HCT116 (cell line): Measurements from ENCODE around the gene ARMC12. TPM values are rescaled to one million over a fixed set of nuclear protein-coding genes. Genes with fewer than 3 reads are reported as not detected.

Experiments
- ATAC-seq: fragments of 200-7000 bp; cut with Tn5 transposase; 2 replicates; pipeline ENCODE4 v1.9.1; 2020; ENCODE audit warnings: mild to moderate bottlenecking, moderate library complexity
- BruUV-seq: library from RNA; stranded (reverse); fragments of 400-500 nt; replicated peaks from 2 replicates; lab custom pipeline; 2021; lab: Mats Ljungman, UMichigan
- CTCF ChIA-PET: fragments of 300-600 bp; sonication (Branson Sonifier 250); formaldehyde crosslinking; loops from one replicate; lab custom pipeline; 2021; ENCODE audit warnings: antibody characterized with exemption; lab: Charles Lee
- POLR2A ChIA-PET: fragments of 300-600, 350-600 bp; sonication (Branson Sonifier 250); formaldehyde crosslinking; loops from one replicate; lab custom pipeline; 2021; ENCODE audit warnings: antibody characterized with exemption; lab: Charles Lee
- RAD21 ChIA-PET, 2 experiments: fragments of 300-600 bp; sonication (Branson Sonifier 250); formaldehyde crosslinking; loops; one replicate each; lab custom pipeline; 2023; ENCODE audit warnings: low total read pairs in 2 of 2; ENCODE audit not compliant: uncharacterized antibody in 2 of 2, unreplicated experiment in 2 of 2, low non-redundant PET in 1 of 2; lab: Charles Lee
- DNase-seq: peaks from one replicate; pipeline ENCODE4 v3.0.0-alpha.2; 2010; ENCODE audit warnings: low read depth, low spot score
- H2AFZ ChIP-seq: fragments of 200-600 bp; shearing (Covaris generic), sonication (generic); 2 replicates; pipeline ENCODE4 v1.6.1; 2017; ENCODE audit warnings: low read depth, mixed run types, mixed read lengths, antibody characterized with exemption, low read length; ENCODE audit not compliant: poor library complexity, severe bottlenecking
- H3K27ac ChIP-seq: 2 replicates; pipeline ENCODE4 v1.5.1; 2012; ENCODE audit warnings: low read depth, low read length
- H3K27me3 ChIP-seq: fragments of 200-600 bp; sonication (generic); 2 replicates; pipeline ENCODE4 v1.6.1; 2016; ENCODE audit warnings: mixed run types, low read length, mixed read lengths; ENCODE audit not compliant: insufficient read depth
- H3K36me3 ChIP-seq, 2 experiments: fragments of 200-500 bp in 1 of 2; fragments of 200-600 bp in 1 of 2; sonication (Bioruptor generic) in 1 of 2; sonication (generic) in 1 of 2; 2 replicates each; pipeline versions ENCODE4 v1.5.1 to v1.6.1; 2014 to 2016; ENCODE audit warnings: low read length in 2 of 2, inconsistent platforms in 1 of 2, mixed read lengths in 1 of 2, mixed run types in 1 of 2; ENCODE audit not compliant: insufficient read depth in 2 of 2, control insufficient read depth in 1 of 2
- H3K4me1 ChIP-seq, 2 experiments: fragments of 200-600 bp in 1 of 2; sonication (generic) in 1 of 2; 2 replicates each; pipeline versions ENCODE4 v1.5.1 to v1.6.1; 2012 to 2017; ENCODE audit warnings: low read length in 2 of 2, inconsistent platforms in 1 of 2, mild to moderate bottlenecking in 1 of 2, mixed read lengths in 1 of 2, mixed run types in 1 of 2, moderate library complexity in 1 of 2; ENCODE audit not compliant: insufficient read depth in 2 of 2, control insufficient read depth in 1 of 2
- H3K4me2 ChIP-seq: fragments of 200-600 bp; sonication (generic); 2 replicates; pipeline ENCODE4 v1.6.1; 2017; ENCODE audit warnings: mixed run types, low read length, mixed read lengths
- H3K4me3 ChIP-seq, 2 experiments: fragments of 200-600 bp in 1 of 2; sonication (generic) in 1 of 2; replicated peaks in 1 of 2; 2 replicates each; pipeline ENCODE4 v1.5.1; 2011 to 2016; ENCODE audit warnings: low read length in 2 of 2, control low read depth in 1 of 2, low read depth in 1 of 2, mild to moderate bottlenecking in 1 of 2, mixed read lengths in 1 of 2, mixed run types in 1 of 2
- H3K79me2 ChIP-seq: fragments of 200-600 bp; sonication (generic); 2 replicates; pipeline ENCODE4 v1.6.1; 2017; ENCODE audit warnings: mild to moderate bottlenecking, mixed run types, low read length, moderate library complexity, mixed read lengths; ENCODE audit not compliant: insufficient read depth
- H3K9ac ChIP-seq: fragments of 200-600 bp; sonication (generic); 2 replicates; pipeline ENCODE4 v1.6.1; 2016; ENCODE audit warnings: low read length, mixed read lengths
- H3K9me2 ChIP-seq: fragments of 200-600 bp; sonication (generic), shearing (Covaris generic); 2 replicates; pipeline ENCODE4 v1.6.1; 2017; ENCODE audit warnings: mixed run types, mild to moderate bottlenecking, moderate library complexity; ENCODE audit not compliant: insufficient read depth
- H3K9me3 ChIP-seq, 2 experiments: fragments of 200-500 bp in 1 of 2; fragments of 200-600 bp in 1 of 2; sonication (Bioruptor generic) in 1 of 2; sonication (generic) in 1 of 2; 2 replicates each; pipeline ENCODE4 v1.6.1; 2014 to 2017; ENCODE audit warnings: low read length in 2 of 2, mixed read lengths in 2 of 2, inconsistent platforms in 1 of 2, low read depth in 1 of 2, mild to moderate bottlenecking in 1 of 2, mixed run types in 1 of 2, moderate library complexity in 1 of 2; ENCODE audit not compliant: control insufficient read depth in 1 of 2, insufficient read depth in 1 of 2
- H4K20me1 ChIP-seq: fragments of 200-600 bp; sonication (generic), shearing (Covaris generic); 2 replicates; pipeline ENCODE4 v1.6.1; 2017; ENCODE audit warnings: mixed run types, mild to moderate bottlenecking, moderate library complexity; ENCODE audit not compliant: insufficient read depth
- CEBPB ChIP-seq: IDR thresholded peaks from 2 replicates; pipeline ENCODE4 v1.6.1; 2012; ENCODE audit warnings: low read depth
- EGR1 ChIP-seq: IDR thresholded peaks from 2 replicates; pipeline ENCODE4 v1.6.1; 2012; ENCODE audit warnings: low read depth
- ELF1 ChIP-seq: IDR thresholded peaks from 2 replicates; pipeline ENCODE4 v1.6.1; 2012; ENCODE audit warnings: low read depth, borderline replicate concordance
- EZH2phosphoT487 ChIP-seq: fragments of 200-600 bp; IDR thresholded peaks from 2 replicates; pipeline ENCODE4 v1.6.1; 2018; ENCODE audit warnings: antibody characterized with exemption, borderline replicate concordance
- FOSL1 ChIP-seq: IDR thresholded peaks from 2 replicates; pipeline ENCODE4 v1.6.1; 2012; ENCODE audit warnings: low read depth
- JUND ChIP-seq: IDR thresholded peaks from 2 replicates; pipeline ENCODE4 v1.6.1; 2012
- MAX ChIP-seq: IDR thresholded peaks from 2 replicates; pipeline ENCODE4 v1.6.1; 2012
- POLR2A ChIP-seq: IDR thresholded peaks from 2 replicates; pipeline ENCODE4 v1.7.0; 2011; ENCODE audit warnings: borderline replicate concordance; ENCODE audit not compliant: insufficient read depth, insufficient read length; ENCODE audit errors: extremely low read depth
- POLR2AphosphoS5 ChIP-seq: IDR thresholded peaks from 2 replicates; pipeline ENCODE4 v1.6.1; 2011; ENCODE audit warnings: mild to moderate bottlenecking, low read depth, low read length, moderate library complexity
- RAD21 ChIP-seq: IDR thresholded peaks from 2 replicates; pipeline ENCODE4 v1.6.1; 2012; ENCODE audit warnings: low read depth, mild to moderate bottlenecking
- SP1 ChIP-seq: IDR thresholded peaks from 2 replicates; pipeline ENCODE4 v1.6.1; 2012; ENCODE audit warnings: low read depth
- SRF ChIP-seq: IDR thresholded peaks from 2 replicates; pipeline ENCODE4 v1.6.1; 2012; ENCODE audit warnings: low read depth
- TCF7L2 ChIP-seq: IDR thresholded peaks from 2 replicates; pipeline ENCODE4 v1.7.0; 2011; ENCODE audit warnings: borderline replicate concordance, inconsistent platforms; ENCODE audit not compliant: insufficient read depth, insufficient read length; ENCODE audit errors: extremely low read depth
- YY1 ChIP-seq: IDR thresholded peaks from 2 replicates; pipeline ENCODE4 v1.6.1; 2011; ENCODE audit warnings: low read length, low read depth, moderate library complexity, mild to moderate bottlenecking; ENCODE audit not compliant: insufficient replicate concordance; ENCODE audit errors: extremely low read depth
- ZFX ChIP-seq: fragments of 450-650 bp; IDR thresholded peaks from 2 replicates; pipeline ENCODE4 v1.6.1; 2017
- intact Hi-C: fragments of 100-400 bp; cut with micrococcal nuclease; formaldehyde crosslinking; loops from 2 replicates; pipeline ENCODE4 v1.10.0; 2022
- total RNA-seq: library from RNA; stranded (reverse); gene quantifications from one replicate; pipeline ENCODE4 v1.2.1, GENCODE V29; 2021; ENCODE audit not compliant: unreplicated experiment
- TF ChIP-seq, protein P1 (sequence below), 3 experiments: fragments of 200-600 bp in 1 of 3; sonication (generic) in 1 of 3; IDR thresholded peaks in 2 of 3; conservative IDR thresholded peaks in 1 of 3; 2 replicates each; pipeline ENCODE4 v1.5.1; 2012 to 2017; ENCODE audit warnings: low read depth in 2 of 3, low read length in 2 of 3, antibody characterized with exemption in 1 of 3, borderline replicate concordance in 1 of 3, control low read depth in 1 of 3, mild to moderate bottlenecking in 1 of 3, mixed read lengths in 1 of 3, mixed run types in 1 of 3, moderate library complexity in 1 of 3; ENCODE audit not compliant: insufficient read depth in 1 of 3

ARMC12 gene
- total RNA-seq, 1 experiment from 2014 or later = 0.79 TPM

DNA sequence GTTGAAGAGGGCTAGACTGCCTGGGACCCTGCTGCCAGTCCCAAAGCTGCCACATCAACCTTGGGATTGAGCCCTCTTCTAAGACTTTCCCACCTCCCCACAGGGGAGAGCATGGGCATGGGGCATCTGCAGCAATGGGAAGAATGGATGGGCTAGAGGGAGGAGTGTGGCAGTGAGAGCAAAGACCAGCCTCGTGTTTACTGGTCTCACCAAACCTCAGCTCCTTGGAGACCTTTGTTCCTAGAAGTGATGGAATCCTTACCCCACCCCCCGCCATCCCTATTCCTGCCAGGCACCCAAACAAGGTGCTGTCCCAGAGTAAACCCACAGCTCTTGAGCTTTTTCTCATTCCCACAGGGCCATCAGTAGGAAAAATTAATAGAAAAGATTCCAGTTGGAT lies 20.0 kb upstream of the ARMC12 start:
- ChIA-PET RAD21 (no interaction called here), POLR2A (no interaction called here), CTCF (no interaction called here)
- no peak overlapping the region for H3K4me2 ChIP-seq
- no peak overlapping the region for H3K4me3 ChIP-seq
- no peaks in the 10 kb centered on the region for H3K9me3 ChIP-seq
- DNase-seq (no peak), ATAC-seq (no peak)
- BruUV-seq = no TSS peak
- no peaks in the 10 kb centered on the region for H3K4me1 ChIP-seq
- no peaks in the 10 kb centered on the region; the same call in 1 of the 2 replicates for H3K27me3 ChIP-seq
- H3K9ac ChIP-seq = no peak overlapping the region
- no peaks in the 10 kb centered on the region for H4K20me1 ChIP-seq
- H3K36me3 ChIP-seq = no peaks in the 10 kb centered on the region
- no peaks in the 10 kb centered on the region for H3K9me2 ChIP-seq
- TF ChIP-seq ZFX (no peak), MAX (no peak), SRF (no peak), JUND (no peak), FOSL1 (no peak), YY1 (no peak), EGR1 (no peak), RAD21 (no peak), CEBPB (no peak), EZH2phosphoT487 (no peak), POLR2A (no peak), SP1 (no peak), ELF1 (no peak), TCF7L2 (no peak), POLR2AphosphoS5 (no peak)
- TF ChIP-seq, protein P1, sequence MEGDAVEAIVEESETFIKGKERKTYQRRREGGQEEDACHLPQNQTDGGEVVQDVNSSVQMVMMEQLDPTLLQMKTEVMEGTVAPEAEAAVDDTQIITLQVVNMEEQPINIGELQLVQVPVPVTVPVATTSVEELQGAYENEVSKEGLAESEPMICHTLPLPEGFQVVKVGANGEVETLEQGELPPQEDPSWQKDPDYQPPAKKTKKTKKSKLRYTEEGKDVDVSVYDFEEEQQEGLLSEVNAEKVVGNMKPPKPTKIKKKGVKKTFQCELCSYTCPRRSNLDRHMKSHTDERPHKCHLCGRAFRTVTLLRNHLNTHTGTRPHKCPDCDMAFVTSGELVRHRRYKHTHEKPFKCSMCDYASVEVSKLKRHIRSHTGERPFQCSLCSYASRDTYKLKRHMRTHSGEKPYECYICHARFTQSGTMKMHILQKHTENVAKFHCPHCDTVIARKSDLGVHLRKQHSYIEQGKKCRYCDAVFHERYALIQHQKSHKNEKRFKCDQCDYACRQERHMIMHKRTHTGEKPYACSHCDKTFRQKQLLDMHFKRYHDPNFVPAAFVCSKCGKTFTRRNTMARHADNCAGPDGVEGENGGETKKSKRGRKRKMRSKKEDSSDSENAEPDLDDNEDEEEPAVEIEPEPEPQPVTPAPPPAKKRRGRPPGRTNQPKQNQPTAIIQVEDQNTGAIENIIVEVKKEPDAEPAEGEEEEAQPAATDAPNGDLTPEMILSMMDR (IDR thresholded peaks at IDR 0.05 in 2 of 3, conservative IDR thresholded peaks at IDR 0.05 in 1 of 3; ENCODE audit: borderline replicate concordance in 1 of 3, insufficient read depth in 1 of 3, low read depth in 2 of 3, low read length in 2 of 3) = no peak
- no peak overlapping the region for H3K27ac ChIP-seq
- intact Hi-C loops = no loop called here
- no peaks in the 10 kb centered on the region for H3K79me2 ChIP-seq
- no peak overlapping the region for H2AFZ ChIP-seq
